Nucleus accumbens (tissue), 56 donors: Measurements from ENCODE around the gene GPR63.

Experiments used
- DNase-seq, 56 donors: peaks; one replicate each; lab custom pipeline; 2025; lab: John Stamatoyannopoulos, UW

GPR63 gene

DNA sequence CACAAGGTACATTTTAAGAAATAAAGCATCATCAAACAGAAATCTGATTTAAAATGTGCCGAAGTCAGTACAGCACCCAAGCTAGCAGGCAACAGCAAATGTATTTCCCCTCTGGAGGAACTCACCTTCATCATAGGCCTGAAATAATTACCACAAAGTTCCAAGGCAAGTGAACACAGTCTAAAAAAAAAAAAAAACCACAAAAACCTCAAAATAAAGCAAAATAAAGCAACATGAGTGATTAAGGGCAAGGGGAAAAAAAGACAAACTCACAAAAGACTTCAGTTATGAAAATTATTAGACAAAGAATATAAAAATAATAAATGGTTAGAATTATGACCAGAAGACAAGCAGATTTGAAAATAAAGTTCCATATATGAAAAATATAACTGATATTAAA is 10.4 kb downstream of the GPR63 start:
- no peak for DNase-seq

DNA sequence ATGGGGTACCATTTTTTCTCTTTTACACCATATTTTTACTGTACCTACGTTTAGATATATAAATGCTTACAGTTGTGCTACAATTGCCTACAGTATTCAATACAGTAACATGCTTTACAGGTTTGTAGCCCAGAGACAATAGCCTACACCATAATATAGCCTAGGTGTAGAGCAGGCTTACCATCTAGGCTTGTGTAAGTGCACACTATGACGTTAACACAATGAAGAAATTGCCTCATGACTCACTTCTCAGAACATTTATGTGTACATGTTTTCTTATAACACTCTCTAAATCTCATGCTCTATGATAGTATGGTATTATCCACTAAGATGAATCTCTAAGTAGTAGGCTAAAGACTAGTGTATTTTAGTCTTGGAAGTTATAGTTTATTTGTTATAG is 13.5 kb downstream of the GPR63 start:
- DNase-seq = no peak

DNA sequence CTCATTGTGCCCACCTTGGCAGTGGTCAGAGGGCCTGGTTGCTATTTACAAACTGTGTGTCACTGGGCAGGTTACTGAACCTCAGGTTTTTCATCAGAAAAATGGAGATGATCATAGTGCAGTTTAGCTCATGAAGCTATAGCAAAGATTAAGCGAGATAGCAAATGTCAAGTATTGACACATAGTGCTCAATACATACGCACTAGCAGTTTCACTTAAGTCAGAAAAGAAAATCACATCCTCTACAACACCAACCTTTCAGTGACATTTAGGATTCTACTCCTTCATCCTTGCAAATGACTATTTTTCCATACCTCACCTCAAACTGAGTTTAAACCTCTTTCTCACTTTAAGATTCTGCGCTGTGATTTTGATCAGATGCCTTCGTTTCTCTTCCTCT is 16.2 kb downstream of the GPR63 start:
- no peak for DNase-seq

DNA sequence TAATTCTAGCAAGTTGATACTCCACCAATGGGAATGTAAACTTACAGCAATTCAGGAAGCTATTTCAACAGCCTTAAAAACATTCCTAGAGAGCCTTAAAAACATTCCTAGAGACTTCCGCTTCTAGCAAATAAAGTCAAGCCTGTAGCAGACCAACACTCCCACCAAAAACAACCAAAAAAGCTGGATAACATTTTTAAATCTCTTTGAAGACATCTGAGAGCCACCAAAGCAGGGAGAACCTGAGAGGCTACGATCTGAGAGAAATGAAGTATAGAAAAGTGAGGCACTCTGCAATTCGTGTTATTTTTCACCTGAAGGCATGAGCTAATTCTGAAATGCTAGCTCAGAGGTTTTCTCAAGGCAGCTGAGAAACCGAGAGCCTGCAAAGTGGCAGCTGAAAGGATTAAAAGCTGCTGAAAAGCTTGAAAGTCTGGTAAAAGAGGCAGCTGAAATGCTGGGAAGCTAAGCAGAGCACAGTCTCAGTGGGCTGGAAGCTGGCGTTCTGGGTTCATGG is 20.9 kb downstream of the GPR63 start:
- DNase-seq = peak in 2 of 56 donors; percentile 4 to 17

DNA sequence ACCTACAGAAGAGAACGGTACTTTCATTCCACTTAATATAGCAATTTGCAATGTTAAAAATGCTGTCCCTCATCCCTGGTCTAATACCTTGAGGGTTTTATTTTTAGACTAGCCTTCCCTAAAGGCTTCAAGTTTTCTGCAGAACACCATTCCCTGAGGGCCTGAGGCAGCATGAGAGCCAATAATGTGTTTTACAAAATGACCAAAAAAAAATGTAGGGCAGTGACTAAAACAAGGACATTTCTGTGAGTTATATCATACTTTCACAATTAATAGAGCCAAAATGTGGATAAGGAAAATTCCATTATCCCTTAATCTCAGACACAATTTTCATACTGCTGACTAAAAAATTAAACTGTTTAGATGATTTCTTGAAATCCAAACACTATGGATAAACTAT is 22.7 kb downstream of the GPR63 start:
- DNase-seq = no peak

DNA sequence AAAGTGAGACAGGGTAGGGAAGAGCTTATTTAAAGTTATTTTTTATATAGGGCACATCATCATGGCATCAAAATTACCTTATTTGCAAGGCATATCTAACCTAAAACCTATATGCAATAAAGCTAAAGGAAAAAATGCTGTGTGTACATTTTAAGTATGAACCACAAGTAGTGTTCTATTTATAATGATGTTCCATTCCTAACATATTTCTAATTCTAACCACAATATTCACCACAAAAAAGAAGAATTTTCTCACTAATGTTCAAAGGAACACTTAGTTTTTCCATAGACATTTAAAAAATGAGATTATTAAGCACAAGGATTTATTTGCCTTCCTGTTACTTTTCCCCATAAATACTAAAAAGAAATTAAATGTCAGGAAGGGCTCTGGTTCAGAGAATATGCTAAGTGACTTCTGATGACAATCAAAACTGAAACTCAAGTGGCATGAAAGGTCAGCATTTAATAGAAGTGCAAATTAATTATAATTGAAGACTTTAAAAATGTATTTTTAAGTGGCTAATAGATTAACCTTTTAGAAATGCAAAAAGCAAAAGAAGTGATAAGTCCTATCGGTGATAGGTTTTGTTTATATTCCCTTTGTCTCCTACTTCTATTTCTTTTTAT is 25.1 kb downstream of the GPR63 start:
- DNase-seq = no peak

DNA sequence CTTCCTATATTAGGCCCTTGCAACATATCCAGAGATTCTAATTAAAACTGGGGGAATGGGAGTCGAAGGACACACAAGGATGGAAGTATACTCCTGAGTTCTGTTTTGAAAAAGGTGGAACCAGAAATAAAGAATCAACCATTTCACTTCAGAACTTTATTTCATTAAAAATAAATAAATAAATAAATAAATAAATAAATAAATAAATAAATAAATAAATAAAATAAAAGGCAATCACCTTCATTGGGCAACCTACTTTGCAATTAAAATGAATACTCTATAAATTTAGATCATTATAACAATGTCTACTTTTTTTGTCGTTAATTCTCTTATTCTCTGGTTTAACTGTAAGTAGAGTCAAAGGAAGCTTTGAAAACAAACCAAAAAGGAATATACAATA is 25.6 kb downstream of the GPR63 start:
- no peak for DNase-seq

DNA sequence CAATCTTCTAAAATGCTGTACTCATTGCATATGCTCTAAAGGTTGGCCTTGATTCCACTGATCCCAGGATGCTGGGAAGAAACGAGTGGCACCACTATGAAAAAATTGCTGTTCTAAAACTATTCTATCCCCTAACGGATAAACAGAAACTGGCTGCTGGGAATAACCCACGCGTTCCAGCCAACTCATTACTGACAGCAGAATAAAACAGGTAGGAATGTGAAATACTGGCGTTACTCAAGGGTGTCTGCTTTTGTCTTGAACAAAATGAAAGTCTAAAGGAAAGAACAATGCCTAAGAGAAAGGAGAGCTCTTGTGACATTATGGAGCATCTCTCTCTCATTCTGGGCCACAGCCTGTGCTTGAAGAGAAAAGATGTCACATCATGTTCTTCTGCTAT is 26.1 kb downstream of the GPR63 start:
- no peak for DNase-seq

DNA sequence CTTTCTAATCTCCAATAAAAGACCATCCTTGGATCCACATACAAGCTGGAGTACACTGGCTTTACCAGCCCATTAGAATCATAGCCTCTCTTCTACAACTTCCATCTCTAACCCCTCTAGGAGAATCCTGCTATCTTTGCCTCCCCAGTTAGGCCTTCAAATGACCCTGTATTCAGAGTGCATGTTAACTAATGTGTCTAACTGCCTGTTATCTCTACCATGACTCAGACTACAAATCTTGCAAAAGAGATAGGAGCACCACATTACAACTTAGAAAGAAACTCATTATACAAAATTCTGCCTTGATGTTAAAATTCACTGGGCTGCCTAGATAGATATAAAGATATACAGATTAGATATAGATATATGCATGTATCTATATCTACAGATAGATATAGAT is 28.2 kb downstream of the GPR63 start:
- DNase-seq = no peak

DNA sequence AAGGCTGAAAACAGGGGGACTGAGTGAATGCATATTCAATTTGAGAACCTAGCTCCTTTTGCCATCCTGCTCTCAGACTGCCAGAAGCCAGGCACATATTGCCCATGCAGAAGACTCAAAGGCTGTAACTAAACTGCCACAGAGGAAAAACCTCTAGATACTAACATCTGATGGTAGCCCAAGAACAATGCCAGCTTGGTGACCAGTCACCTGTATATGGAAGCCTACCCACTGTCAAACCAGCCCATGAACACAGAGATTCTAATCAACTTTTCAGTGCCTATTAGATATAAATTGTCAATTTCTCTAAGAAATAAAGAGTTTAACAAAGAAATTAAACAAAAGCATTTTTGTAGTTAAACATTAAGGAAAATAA is 34.2 kb downstream of the GPR63 start:
- no peak for DNase-seq

DNA sequence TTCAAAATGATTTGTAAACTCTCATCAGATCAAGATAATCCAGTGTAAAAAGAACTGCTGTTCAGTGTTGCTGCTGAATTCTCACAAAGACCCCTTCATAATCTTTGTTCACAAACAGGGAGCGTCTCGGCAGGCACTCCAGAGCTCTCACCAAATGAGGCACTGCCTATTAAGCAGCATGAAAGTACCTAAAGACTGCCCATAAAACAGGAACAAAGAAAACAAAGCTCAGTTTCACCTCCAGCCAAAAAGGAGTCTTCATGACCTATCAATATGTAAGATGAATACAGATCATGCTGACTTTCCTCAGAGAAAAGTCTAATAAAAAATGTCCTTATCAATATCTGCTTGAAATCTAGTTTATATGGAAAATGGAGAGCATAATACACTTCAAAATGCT is 41.8 kb downstream of the GPR63 start:
- DNase-seq = no peak

DNA sequence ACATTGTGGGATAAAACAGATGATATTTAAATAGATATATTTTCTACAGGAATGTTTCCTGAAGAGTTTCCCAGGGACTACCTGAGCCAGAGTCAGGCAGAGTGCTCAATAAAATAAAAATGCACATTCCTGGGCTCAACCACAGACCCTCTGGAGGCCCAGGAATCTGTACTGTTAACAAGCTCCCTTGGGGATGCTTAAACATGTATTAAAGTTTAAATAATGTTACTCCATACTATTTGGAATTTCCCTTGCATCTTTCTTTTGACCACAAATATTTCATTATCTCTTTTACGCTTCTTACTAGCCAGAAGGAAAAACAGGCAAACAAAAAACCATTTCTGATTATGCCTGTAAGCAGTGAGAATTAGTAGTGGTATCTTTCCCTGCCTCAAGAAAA is 42.3 kb downstream of the GPR63 start:
- DNase-seq = no peak

DNA sequence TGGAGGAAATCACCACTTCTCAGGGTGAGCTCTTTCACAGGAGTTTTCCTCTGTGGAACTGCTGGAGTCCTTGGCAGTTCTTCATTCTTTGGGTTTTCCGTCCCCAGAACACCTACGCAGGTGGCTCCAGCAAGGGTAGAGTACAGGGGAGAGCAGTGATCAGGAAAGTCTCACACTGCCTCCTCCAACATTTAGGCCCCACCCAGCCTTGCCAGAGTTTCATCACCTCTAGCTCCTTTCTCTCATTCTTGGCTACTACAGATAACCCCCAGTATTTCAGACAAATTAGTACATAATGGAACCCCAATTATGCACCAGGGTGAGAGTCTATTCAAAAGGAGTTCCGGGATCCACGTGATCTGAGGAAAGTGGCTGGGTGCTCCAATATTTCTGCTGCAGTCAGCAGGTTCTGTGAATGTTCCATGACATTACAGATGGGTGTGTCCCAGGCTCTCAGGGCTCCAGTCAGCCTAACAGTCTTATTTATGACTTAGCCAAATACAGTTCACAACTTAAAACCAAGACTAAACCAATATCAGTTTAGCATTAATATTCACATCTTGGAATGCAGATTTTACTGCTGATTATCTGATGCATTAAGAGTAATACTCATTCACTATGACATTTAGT is 44.6 kb downstream of the GPR63 start:
- no peak for DNase-seq

DNA sequence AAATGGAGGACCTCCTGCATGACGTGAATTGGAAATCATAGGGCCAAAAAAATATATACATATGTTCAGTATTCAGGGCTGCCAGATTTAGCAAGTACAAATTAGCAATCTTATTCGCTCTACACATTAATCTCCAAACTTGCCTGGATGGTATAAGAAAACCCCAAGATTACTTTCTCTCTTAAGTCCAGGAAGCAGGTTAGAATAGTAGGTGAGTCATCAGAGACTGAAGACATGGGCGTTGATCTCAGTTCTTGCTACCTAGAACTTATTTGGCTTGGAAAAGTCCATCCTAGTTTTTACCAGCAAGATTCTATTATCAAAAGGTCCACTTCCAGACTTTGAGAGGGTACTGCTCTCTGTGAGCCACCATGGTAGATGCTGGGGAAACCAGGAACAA is 47.4 kb downstream of the GPR63 start:
- no peak for DNase-seq

DNA sequence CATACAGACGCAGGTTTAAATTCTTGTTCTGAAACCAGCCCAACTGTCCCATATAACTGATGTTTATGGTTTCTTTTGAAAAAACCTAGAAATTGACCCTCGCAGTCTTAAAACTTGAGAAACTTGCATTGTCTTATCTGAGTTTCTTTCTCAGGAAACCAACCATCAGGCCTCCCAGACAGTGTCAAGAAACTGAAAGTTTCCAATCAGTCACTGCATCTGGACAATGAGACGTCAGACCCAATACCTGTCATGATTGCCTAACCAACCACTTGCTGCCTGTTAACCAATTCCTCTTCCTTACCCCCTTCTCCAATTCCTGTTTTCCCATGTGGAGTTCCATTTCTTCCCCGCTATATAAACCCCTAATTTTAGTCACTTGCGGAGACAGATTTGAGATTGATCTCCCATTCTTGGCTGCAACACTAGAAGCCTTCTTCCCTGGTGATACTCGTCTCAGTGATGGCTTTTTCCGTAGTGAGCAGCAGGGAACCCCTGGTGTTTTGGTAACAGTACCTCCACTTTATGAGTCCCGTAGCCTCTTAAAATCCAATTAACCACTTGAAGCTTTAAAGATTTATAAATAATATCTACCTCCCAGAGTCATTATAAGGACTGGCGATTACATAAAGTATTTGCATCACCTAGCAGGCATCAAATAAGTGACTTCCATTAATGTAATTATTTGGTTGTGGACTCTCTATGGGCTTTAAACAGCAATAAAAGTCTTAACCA is 49.3 kb downstream of the GPR63 start:
- no peak for DNase-seq

DNA sequence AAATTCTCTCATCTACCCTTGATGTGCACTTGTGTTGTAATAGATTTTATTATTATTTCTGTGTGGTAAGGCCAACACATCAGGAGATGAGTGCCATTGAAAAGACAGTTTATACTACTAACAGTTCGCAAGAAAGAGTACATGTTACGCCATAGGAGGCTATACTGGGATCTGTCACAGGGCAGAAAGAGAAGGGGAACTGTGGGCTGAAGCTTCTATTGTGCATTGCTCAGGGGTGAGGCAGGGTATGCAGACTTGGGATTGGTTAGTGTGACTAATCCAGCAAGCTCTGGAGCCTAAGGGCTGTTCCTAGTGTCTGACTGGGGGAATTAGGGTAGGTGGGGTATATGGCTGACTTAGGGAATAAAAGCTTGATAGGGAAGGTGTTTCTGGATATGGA is 50.9 kb downstream of the GPR63 start:
- DNase-seq = no peak

DNA sequence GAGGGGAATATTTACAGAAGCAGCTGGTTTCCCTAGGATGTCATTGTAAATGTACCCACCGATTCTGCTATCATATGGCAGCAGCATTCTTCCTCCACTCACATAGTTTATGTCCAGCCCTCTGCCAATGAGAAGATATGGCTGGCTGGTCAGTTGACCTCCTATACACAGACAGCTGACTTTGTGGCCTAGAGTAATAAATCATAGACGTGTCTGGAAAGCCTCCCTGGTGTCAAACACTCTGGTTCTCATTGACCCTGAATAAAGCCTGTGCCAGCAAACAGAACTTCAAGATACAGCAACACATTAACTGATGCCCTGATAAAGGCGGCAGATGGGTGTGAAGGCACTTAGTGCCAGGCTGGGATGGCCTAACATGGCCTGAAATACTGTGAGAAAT is 52.6 kb downstream of the GPR63 start:
- DNase-seq = no peak

DNA sequence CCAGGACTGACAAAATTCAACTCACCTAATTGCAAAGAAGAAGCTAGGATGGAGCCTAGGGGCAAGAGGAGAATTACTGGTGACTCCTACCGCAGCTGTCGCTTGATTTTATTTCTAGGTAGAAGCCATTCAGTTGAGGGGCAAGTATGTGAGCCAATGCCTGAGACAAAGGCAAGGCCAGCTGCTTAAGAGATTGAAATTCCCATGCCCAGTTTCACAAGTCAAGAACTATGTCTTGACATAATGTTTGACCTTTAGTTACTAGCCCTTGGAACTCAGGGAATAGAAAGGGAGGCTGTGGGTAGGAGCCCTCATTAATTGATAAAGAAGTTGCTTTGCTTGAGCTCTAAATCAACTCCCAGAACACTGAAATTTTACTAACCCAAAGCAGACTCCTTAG is 54.0 kb downstream of the GPR63 start:
- DNase-seq = no peak

DNA sequence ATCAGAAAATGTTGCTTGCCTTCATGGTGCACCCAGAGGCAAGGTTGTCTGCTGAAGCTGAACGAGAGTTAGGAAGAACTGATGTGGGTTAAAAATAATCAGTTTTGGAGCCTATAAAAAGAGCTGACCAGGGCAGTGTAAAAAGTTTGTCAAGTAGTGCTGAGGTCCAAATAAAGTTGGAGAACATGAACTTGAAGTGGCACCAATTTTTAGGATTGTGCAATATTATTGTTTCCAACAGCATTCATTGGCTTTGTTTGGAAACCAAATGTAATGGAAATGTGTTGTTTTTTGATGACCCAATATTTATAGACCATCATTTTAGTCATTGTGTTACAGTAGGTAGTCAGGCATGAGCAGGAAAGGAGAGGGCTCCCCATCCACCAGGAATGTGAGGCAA is 55.7 kb downstream of the GPR63 start:
- DNase-seq = no peak

DNA sequence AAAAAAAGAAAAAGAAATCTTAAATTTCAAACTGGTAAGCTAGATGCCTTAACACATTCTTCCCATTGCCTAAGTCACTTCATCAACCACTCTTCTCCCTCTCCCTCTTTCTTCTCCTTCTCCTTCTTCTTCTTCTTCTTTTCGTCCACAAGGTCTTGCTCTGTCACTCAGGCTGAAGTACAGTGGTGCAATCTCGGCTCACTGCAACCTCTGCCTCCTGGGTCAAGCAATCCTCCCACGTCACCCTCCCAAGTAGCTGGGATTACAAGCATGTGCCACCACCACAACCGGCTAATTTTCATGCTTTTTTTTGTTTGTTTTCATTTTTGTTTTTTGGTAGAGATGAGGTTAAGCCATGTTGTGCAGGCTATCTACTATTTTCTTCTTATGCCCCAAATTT is 60.2 kb downstream of the GPR63 start:
- DNase-seq = no peak

DNA sequence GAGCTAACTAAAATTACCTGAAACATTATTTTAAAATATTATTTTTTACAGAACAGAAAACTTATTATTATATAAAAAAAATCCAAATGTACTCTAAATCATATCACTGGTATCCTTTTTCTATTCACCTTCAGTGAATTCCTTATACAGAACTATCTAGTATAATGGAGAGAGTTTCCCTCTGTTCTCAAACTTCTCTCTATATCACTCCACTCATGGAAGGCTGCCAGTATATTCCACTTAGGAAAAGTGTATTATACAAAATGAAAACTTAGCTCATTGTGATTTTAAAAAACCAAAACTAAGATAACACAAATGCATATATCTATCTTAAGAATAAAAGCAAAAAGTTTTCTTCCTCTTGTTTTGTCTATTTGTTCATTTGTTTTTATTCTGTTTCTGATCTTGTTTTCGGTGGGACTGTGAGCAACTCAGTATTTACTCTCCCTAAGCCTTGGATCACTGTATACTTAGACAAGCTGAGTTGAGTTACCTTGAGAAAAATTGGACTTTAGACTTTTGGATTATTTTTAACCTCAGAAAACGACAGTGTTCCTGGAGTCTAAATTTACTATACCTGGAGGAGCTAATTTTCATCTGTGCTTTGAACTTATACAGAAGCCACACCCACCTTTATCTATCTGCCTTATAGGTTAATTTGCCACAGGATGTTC is 61.4 kb downstream of the GPR63 start:
- no peak for DNase-seq

DNA sequence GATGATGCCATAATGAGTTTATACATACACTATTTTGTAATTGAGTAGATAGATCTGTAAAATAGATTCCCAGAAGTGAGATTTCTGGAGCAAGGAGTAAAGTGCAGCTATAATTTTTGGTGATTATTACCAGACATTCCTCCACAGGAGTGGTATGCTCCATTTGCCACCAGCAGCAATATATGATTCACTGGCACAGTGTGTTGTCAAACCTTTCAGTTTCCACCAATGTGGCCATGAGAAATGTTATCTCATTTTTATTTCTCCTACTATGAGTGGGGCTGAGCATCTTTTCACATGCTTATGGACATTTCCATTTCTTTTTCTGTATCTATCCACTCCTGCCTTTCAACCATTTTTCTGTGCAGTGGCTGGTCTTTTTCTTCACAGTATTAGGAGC is 70.5 kb downstream of the GPR63 start:
- DNase-seq = no peak
